Panc1 (cell line): ENCODE data around the gene DCST2. TPM values are rescaled to one million over a fixed set of nuclear protein-coding genes. Genes with fewer than 3 reads are reported as not detected.

Experiments
- ATAC-seq: fragments of 200-7000 bp; cut with Tn5 transposase; 2 replicates; pipeline ENCODE4 v1.9.1; 2020; ENCODE audit warnings: mild to moderate bottlenecking, moderate library complexity
- BruUV-seq: library from RNA; stranded (reverse); fragments of 400-500 nt; replicated peaks from 2 replicates; lab custom pipeline; 2021; lab: Mats Ljungman, UMichigan
- CTCF ChIA-PET: fragments of 300-600 bp; sonication (Branson Sonifier 250); formaldehyde crosslinking; loops from one replicate; lab custom pipeline; 2022; ENCODE audit warnings: antibody characterized with exemption; lab: Charles Lee
- POLR2A ChIA-PET: fragments of 300-600 bp; sonication (Branson Sonifier 250); formaldehyde crosslinking; loops from one replicate; lab custom pipeline; 2022; ENCODE audit warnings: antibody characterized with exemption; lab: Charles Lee
- DNase-seq: peaks from one replicate; pipeline ENCODE4 v3.0.0-alpha.2; 2010; ENCODE audit warnings: low read depth, low spot score
- H3K27ac ChIP-seq: 2 replicates; pipeline ENCODE4 v1.5.1; 2011; ENCODE audit warnings: mild to moderate bottlenecking, low read length, inconsistent platforms
- H3K27me3 ChIP-seq: fragments of 200-500 bp; sonication (Bioruptor generic); 2 replicates; pipeline ENCODE4 v1.6.0; 2014; ENCODE audit warnings: low read length, inconsistent platforms; ENCODE audit not compliant: control insufficient read depth, insufficient read depth
- H3K36me3 ChIP-seq: fragments of 200-500 bp; sonication (Bioruptor generic); 2 replicates; pipeline ENCODE4 v1.5.1; 2014; ENCODE audit warnings: inconsistent platforms, mild to moderate bottlenecking, low read length, moderate library complexity; ENCODE audit not compliant: control insufficient read depth, insufficient read depth
- H3K4me1 ChIP-seq: 2 replicates; pipeline ENCODE4 v1.5.1; 2011; ENCODE audit warnings: inconsistent platforms, mild to moderate bottlenecking, low read length, moderate library complexity; ENCODE audit not compliant: control insufficient read depth, insufficient read depth
- H3K4me3 ChIP-seq, 2 experiments: 2 replicates each; pipeline ENCODE4 v1.5.1; 2011 to 2012; ENCODE audit warnings: low read depth in 2 of 2, low read length in 2 of 2, mild to moderate bottlenecking in 2 of 2, inconsistent platforms in 1 of 2, moderate library complexity in 1 of 2
- H3K9me3 ChIP-seq: fragments of 200-500 bp; sonication (Bioruptor generic); 2 replicates; pipeline ENCODE4 v1.5.1; 2014; ENCODE audit warnings: low read depth, mild to moderate bottlenecking, inconsistent platforms, low read length, moderate library complexity; ENCODE audit not compliant: control insufficient read depth, insufficient read depth
- CTCF ChIP-seq: fragments of 450-650 bp; IDR thresholded peaks from 2 replicates; pipeline ENCODE4 v1.5.1; 2017; ENCODE audit warnings: mild to moderate bottlenecking
- REST ChIP-seq, 2 experiments: IDR thresholded peaks; 2 replicates each; pipeline ENCODE4 v1.6.1; 2011 to 2012; ENCODE audit warnings: low read depth in 2 of 2, control low read depth in 1 of 2, low read length in 1 of 2, mild to moderate bottlenecking in 1 of 2, moderate library complexity in 1 of 2; ENCODE audit not compliant: insufficient read depth in 1 of 2
- SIN3A ChIP-seq: IDR thresholded peaks from 2 replicates; pipeline ENCODE4 v1.6.1; 2012; ENCODE audit warnings: low read depth, mild to moderate bottlenecking, low read length, moderate library complexity, borderline replicate concordance; ENCODE audit not compliant: insufficient read depth
- TCF7L2 ChIP-seq: IDR thresholded peaks from 2 replicates; pipeline ENCODE4 v1.6.1; 2011; ENCODE audit warnings: mild to moderate bottlenecking, low read depth, low read length, inconsistent platforms
- in situ Hi-C: cut with HindIII; loops from 2 replicates; pipeline ENCODE4 v1.10.0; 2016; ENCODE audit warnings: low sequenced_read_pairs, low pct_unique_long_range_greater_than_20kb
- intact Hi-C: fragments of 100-400 bp; cut with micrococcal nuclease; formaldehyde crosslinking; loops from one replicate; pipeline ENCODE4 v1.10.0; 2022; ENCODE audit not compliant: unreplicated experiment
- total RNA-seq: library from RNA; stranded (reverse); gene quantifications from one replicate; pipeline ENCODE4 v1.2.1, GENCODE V29; 2021; ENCODE audit not compliant: unreplicated experiment

Gene DCST2
- total RNA-seq, 1 experiment from 2014 or later: 0.13 TPM

GRCh38 chr1:155082301-155083051, 48.9 kb upstream of the DCST2 start:
- Histone ChIP-seq H3K4me1 (peaks cover 21% of the 10 kb centered on the region), H3K27me3 (peaks cover 9% of the 10 kb centered on the region), H3K27ac (no peak overlapping the region), H3K9me3 (no peaks in the 10 kb centered on the region), H3K4me3 (peak overlapping the region; percentile 28 to 53), H3K36me3 (no peaks in the 10 kb centered on the region; the same call in 1 of the 2 replicates)
- no TSS peak for BruUV-seq
- ChIA-PET POLR2A (interaction anchor here (0.6 kb wide), 2 partner anchors 90 to 145 kb away, joined by 4 to 9 read pairs; no protein-coding TSS in a partner anchor), CTCF (interaction anchor here (0.6 kb wide), 2 partner anchors 13 to 124 kb away, joined by 6 to 7 read pairs; no protein-coding TSS in a partner anchor)
- in situ Hi-C loops (no loop called here), intact Hi-C loops (no loop called here)
- no peak for ATAC-seq
- TF ChIP-seq SIN3A: no peak
- TF ChIP-seq TCF7L2: no peak
- TF ChIP-seq REST (IDR thresholded peaks at IDR 0.05; ENCODE audit: insufficient read depth in 1 of 2, low read depth in 2 of 2, low read length in 1 of 2): no peak
- DNase-seq: no peak

- BruUV-seq: no TSS peak
Measured at GRCh38 chr1:155081472-155082300, 48.1 kb upstream of the DCST2 start.

More at GRCh38 chr1:155081472-155082300, 48.1 kb upstream of the DCST2 start:
- Histone ChIP-seq H3K4me1 (peaks cover 21% of the 10 kb centered on the region), H3K27ac (no peak overlapping the region), H3K36me3 (no peaks in the 10 kb centered on the region; the same call in 1 of the 2 replicates), H3K4me3 (peak overlapping the region; percentile 28 to 53), H3K9me3 (no peaks in the 10 kb centered on the region), H3K27me3 (peaks cover 9% of the 10 kb centered on the region)
- no peak for DNase-seq
- CTCF ChIA-PET: interaction anchor here (0.6 kb wide), 1 partner anchor 10 kb away, joined by 3 read pairs; no protein-coding TSS in a partner anchor
- POLR2A ChIA-PET: no interaction called here
- no peak for TF ChIP-seq SIN3A
- TF ChIP-seq CTCF: no peak
- TF ChIP-seq TCF7L2: peak; percentile 10; the same call in 1 of the 2 replicates
- no peak for ATAC-seq
- in situ Hi-C loops: no loop called here
- intact Hi-C loops: no loop called here
